Measurements from ENCODE around the gene CDC25B.

Gene CDC25B

DNA sequence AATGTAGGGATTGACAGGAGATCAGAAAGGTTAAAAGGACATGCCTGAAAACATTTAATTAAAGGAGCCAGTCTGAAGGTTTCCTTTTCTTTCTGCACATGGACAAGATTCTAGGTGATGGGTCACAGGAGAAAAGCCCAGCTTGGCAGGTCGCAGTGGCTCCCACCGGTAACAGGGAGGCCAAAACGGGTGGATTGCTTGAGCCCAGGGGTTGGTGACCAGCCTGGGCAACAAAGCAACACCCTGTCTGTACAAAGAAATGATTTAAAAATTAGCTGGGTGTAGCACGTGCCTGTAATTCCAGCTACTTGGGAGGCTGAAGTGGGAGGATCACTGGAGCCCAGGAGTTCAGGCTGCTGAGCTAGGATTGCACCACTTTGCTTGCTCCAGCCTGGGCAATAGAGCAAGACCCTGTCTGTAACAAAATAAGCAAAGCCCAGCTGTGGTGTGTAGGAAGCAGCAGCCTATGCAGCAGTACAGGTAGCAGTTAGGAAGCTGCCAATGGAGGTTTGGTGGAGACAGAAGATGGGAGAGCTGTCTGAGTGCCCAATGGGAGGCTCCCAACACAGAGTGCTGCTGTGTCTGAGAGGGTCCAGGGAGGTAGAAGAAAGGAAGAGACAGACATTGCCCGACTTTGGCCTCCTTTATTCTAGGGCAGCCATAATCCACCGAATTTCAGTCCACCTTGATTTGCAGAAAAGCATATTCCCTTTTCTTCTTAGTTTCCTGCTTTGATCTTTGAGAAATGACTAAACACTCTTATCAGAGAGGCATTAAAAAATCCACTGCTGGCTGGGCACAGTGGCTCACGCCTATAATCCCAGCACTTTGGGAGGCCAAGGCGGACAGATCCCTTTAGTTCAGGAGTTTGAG lies 17.1 kb downstream of the CDC25B start:
- H3K4me3 ChIP-seq (ENCODE audit: low read length, poor library complexity, severe bottlenecking), result no peak overlapping the region
- H3K9me2 ChIP-seq (replicated peaks; ENCODE audit: low read depth, low read length), result no peaks in the 10 kb centered on the region
- H3F3A ChIP-seq (ENCODE audit: low read depth), result no peaks in the 10 kb centered on the region
- H3K79me2 ChIP-seq (ENCODE audit: insufficient read depth, low read length), result no peaks in the 10 kb centered on the region
- H3K4me1 ChIP-seq (ENCODE audit: insufficient read depth, low read length, poor library complexity, severe bottlenecking), result peaks cover 44% of the 10 kb centered on the region
- TF ChIP-seq, protein P1, sequence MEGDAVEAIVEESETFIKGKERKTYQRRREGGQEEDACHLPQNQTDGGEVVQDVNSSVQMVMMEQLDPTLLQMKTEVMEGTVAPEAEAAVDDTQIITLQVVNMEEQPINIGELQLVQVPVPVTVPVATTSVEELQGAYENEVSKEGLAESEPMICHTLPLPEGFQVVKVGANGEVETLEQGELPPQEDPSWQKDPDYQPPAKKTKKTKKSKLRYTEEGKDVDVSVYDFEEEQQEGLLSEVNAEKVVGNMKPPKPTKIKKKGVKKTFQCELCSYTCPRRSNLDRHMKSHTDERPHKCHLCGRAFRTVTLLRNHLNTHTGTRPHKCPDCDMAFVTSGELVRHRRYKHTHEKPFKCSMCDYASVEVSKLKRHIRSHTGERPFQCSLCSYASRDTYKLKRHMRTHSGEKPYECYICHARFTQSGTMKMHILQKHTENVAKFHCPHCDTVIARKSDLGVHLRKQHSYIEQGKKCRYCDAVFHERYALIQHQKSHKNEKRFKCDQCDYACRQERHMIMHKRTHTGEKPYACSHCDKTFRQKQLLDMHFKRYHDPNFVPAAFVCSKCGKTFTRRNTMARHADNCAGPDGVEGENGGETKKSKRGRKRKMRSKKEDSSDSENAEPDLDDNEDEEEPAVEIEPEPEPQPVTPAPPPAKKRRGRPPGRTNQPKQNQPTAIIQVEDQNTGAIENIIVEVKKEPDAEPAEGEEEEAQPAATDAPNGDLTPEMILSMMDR (conservative IDR thresholded peaks at IDR 0.05; ENCODE audit: low read length), result no peak
- no peak for TF ChIP-seq EZH2phosphoT487 (IDR thresholded peaks at IDR 0.05; ENCODE audit: borderline replicate concordance)
- no peaks in the 10 kb centered on the region for H3K36me3 ChIP-seq (ENCODE audit: insufficient read depth, low read length)
- no peaks in the 10 kb centered on the region for H3K27me3 ChIP-seq (ENCODE audit: insufficient read depth, low read length, poor library complexity, severe bottlenecking)
- no peak overlapping the region for H3K4me2 ChIP-seq (ENCODE audit: low read depth, low read length, poor library complexity, severe bottlenecking)
- H3K9me3 ChIP-seq (ENCODE audit: insufficient read depth, low read depth, low read length), result no peaks in the 10 kb centered on the region
- no peak overlapping the region for H2AFZ ChIP-seq (ENCODE audit: low read length)
- no peak overlapping the region for H3K9ac ChIP-seq (ENCODE audit: low read depth, low read length, poor library complexity, severe bottlenecking)
- no peaks in the 10 kb centered on the region for H4K20me1 ChIP-seq (ENCODE audit: insufficient read depth, low read length, poor library complexity, severe bottlenecking)

DNA sequence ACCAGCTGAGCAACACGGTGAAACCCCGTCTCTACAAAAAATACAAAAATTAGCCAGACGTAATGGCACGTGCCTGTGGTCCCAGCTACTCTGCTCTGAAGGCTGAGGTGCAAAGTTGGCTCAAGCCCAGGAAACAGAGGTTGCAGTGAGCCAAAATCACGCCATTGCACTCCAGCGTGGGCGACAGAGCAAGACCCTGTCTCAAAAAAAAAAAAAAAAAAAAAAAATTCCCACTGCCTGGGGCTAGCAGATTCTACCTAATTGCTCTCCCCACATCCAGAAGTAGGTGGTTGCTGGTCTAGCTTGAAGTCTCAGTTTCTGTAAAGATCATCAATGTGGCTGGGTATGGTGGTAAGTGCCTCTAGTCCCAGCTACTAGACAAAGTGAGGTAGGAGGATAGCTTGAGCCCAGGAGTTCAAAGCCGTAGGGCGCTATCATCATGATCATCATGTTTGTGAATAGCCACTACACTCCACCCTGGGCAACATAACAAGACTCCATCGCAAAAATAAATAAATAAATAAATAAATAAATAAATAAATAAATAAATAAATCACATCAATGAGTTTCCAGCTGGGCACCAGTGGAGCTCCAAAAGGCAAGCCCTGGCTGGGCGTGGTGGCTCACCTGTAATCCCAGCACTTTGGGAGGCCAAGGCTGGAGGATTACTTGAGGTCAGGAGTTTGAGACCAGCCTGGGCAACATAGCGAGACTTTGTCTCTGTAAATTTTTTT lies 17.9 kb downstream of the CDC25B start:
- Histone ChIP-seq H3K4me2 (ENCODE audit: low read depth, low read length, poor library complexity, severe bottlenecking) (no peak overlapping the region), H3K9me3 (ENCODE audit: insufficient read depth, low read depth, low read length) (no peaks in the 10 kb centered on the region), H2AFZ (ENCODE audit: low read length) (no peak overlapping the region)

DNA sequence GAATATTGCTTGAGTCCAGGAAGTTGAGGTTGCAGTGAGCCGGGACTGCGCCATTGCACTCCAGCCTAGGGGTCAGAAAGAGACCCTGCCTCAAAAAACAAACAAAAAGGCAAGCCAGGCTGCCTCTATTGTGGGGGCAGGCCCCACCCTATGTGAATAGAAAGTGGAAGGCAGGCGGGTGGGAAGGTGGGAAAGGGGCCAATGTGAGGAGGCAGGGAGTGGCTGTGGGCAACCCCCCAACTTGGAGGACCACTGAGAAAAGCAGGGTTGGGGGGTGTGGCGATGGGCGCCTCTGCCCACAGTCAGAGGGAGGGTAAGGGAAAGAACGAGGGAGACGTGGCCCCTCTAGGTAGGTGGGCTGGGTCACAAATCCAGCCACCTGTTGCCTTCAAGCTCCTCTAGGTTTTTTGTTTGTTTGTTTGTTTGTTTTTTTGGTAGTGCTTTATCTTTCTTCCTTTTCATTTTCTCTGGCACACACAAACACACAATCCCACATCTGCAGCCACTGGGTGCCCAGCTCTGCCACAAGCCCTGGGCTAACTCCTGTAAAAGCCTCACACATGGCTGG lies 18.9 kb downstream of the CDC25B start:
- Histone ChIP-seq H3K4me3 (ENCODE audit: low read length, poor library complexity, severe bottlenecking) (peak overlapping the region; percentile 48), H3K27me3 (ENCODE audit: insufficient read depth, low read length, poor library complexity, severe bottlenecking) (no peaks in the 10 kb centered on the region), H3K36me3 (ENCODE audit: insufficient read depth, low read length) (no peaks in the 10 kb centered on the region), H2AFZ (ENCODE audit: low read length) (no peak overlapping the region), H3K9me3 (ENCODE audit: insufficient read depth, low read depth, low read length) (no peaks in the 10 kb centered on the region), H3K4me2 (ENCODE audit: low read depth, low read length, poor library complexity, severe bottlenecking) (peak overlapping the region; percentile 60), H3K4me1 (ENCODE audit: insufficient read depth, low read length, poor library complexity, severe bottlenecking) (peaks cover 60% of the 10 kb centered on the region), H4K20me1 (ENCODE audit: insufficient read depth, low read length, poor library complexity, severe bottlenecking) (no peaks in the 10 kb centered on the region), H3F3A (ENCODE audit: low read depth) (no peaks in the 10 kb centered on the region), H3K79me2 (ENCODE audit: insufficient read depth, low read length) (no peaks in the 10 kb centered on the region), H3K9ac (ENCODE audit: low read depth, low read length, poor library complexity, severe bottlenecking) (peak overlapping the region; percentile 60), H3K9me2 (replicated peaks; ENCODE audit: low read depth, low read length) (no peaks in the 10 kb centered on the region)
- TF ChIP-seq, protein P1 (conservative IDR thresholded peaks at IDR 0.05; ENCODE audit: low read length), result no peak
- no peak for TF ChIP-seq EZH2phosphoT487 (IDR thresholded peaks at IDR 0.05; ENCODE audit: borderline replicate concordance)

More for the DNA sequence above, 17.9 kb downstream of the CDC25B start:
- Histone ChIP-seq H3K9me2 (replicated peaks; ENCODE audit: low read depth, low read length) (no peaks in the 10 kb centered on the region), H3K36me3 (ENCODE audit: insufficient read depth, low read length) (no peaks in the 10 kb centered on the region), H3K4me1 (ENCODE audit: insufficient read depth, low read length, poor library complexity, severe bottlenecking) (peaks cover 52% of the 10 kb centered on the region), H3K79me2 (ENCODE audit: insufficient read depth, low read length) (no peaks in the 10 kb centered on the region), H3K9ac (ENCODE audit: low read depth, low read length, poor library complexity, severe bottlenecking) (no peak overlapping the region), H3F3A (ENCODE audit: low read depth) (no peaks in the 10 kb centered on the region), H3K27me3 (ENCODE audit: insufficient read depth, low read length, poor library complexity, severe bottlenecking) (no peaks in the 10 kb centered on the region), H3K4me3 (ENCODE audit: low read length, poor library complexity, severe bottlenecking) (no peak overlapping the region), H4K20me1 (ENCODE audit: insufficient read depth, low read length, poor library complexity, severe bottlenecking) (no peaks in the 10 kb centered on the region)
- TF ChIP-seq EZH2phosphoT487 (IDR thresholded peaks at IDR 0.05; ENCODE audit: borderline replicate concordance), result no peak
- TF ChIP-seq, protein P1 (conservative IDR thresholded peaks at IDR 0.05; ENCODE audit: low read length), result no peak
